ENCODE data around the gene CDC42BPB. TPM values are rescaled to one million over a fixed set of nuclear protein-coding genes. Genes with fewer than 3 reads are reported as not detected.

The CDC42BPB gene
- total and polyA plus RNA-seq, 2 of the 13 experiments (the other 11 are each of a cell fraction or from before 2014, with no cell fraction given) = 19.7 to 32.3 TPM

DNA sequence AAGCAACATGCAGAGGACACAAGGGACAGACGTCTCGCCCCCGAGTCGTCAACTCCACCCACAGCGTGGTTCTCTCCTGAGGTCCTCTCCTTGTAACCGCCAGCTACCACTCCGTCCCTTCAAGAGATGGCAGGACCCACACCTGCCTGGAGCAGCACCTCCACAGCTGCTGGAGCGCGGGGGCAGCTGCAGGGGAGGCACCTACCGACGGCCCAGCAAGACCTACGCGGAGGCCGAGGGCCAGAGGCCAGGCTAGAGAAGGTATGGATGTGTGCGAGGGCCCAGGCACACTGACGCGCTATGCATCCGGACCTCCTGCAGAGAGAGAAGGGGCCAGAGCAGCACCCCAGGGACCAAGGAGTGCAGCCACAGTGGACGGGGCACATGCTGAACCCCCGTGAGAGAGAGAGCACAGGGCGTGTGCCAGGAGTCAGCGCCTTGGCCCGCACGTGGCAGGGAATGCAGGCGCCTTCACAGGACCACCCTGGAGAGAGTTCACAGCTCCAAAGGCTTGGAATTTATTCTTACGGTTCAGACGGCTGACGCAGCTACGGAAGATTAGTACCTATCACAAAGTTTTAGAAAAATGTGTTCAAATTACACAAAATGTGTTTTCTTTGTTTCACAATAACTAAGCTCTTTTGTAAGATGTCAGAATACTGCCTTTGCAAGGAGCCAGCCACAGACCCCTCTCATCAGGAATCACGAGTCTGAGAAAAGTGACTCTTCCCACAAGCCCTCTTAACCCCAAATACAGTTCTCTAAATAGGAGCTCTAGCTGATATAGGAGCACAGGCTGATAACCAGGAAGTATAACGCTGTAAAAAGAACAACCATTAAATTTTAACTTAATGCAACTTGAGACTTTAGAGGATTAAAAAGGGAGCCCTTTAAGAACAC is 36.8 kb downstream of the CDC42BPB start:
- POLR2A ChIA-PET = no interaction called here

DNA sequence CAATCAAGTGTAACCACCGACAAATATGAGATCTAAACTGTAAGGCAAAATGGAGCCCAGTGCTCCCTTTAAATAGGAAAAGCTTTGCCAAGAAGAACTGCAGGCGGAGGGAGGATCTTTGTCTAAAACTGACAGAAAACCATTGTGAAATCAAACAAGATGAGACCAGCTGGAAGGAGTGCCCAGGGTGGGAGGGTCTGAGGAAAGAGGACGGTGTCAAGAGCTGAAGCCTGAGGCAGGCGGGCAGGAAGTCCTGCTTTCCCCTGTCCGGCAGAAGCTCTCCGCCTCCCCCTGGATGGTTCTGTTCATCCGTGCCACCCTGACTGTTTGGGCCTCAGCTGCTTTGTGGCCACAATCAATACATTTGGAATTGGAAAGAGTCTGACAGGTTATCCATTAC is 37.5 kb downstream of the CDC42BPB start:
- Histone ChIP-seq H3K4me1 (ENCODE audit: insufficient read depth, low read length) (no peaks in the 10 kb centered on the region), H3K79me2 (ENCODE audit: insufficient read depth, low read length) (peaks cover 25% of the 10 kb centered on the region), H3K27ac (ENCODE audit: extremely low read length, insufficient read depth, low read length) (no peak overlapping the region), H2AFZ (ENCODE audit: low read length) (no peak overlapping the region), H3K9ac (ENCODE audit: insufficient read depth, low read depth, low read length) (no peak overlapping the region), H3K4me3 (replicated peaks in 1 of 3; ENCODE audit: insufficient read depth in 1 of 3, low read depth in 2 of 3, low read length in 3 of 3) (no peak overlapping the region), H3K4me2 (ENCODE audit: low read depth, low read length) (no peak overlapping the region), H3K36me3 (replicated peaks in 1 of 2; ENCODE audit: control insufficient read depth in 1 of 2, insufficient read depth in 2 of 2, low read length in 2 of 2) (peaks cover 0 to 4% of the 10 kb centered on the region in 2 experiments; a peak in 2 of 5 replicates), H3K27me3 (ENCODE audit: control insufficient read depth in 1 of 2, insufficient read depth in 2 of 2, low read length in 2 of 2) (no peaks in the 10 kb centered on the region), H3K9me3 (ENCODE audit: low read length) (no peaks in the 10 kb centered on the region), H4K20me1 (ENCODE audit: insufficient read depth, low read length) (0 out of 2 replicates have a peak, but pooled peaks cover 6% of the 10 kb centered on the region)
- intact Hi-C loops (cut with micrococcal nuclease; ENCODE audit: unreplicated experiment) (no loop called here), in situ Hi-C loops (cut with HindIII; ENCODE audit: extremely low pct_ligation_motif_present, low pct_unique_long_range_greater_than_20kb) (no loop called here)
- WGBS (ENCODE audit: low lambda C conversion rate) = 82% methylated on average over 7 of the region's 7 CpGs
- TF ChIP-seq ZNF724P (CRISPR knock-in tag; IDR thresholded peaks at IDR 0.05; ENCODE audit: borderline replicate concordance) (no peak), NR2F2 (IDR thresholded peaks at IDR 0.05; ENCODE audit: borderline replicate concordance, low read depth) (no peak), HOXA5 (CRISPR knock-in tag; IDR thresholded peaks at IDR 0.05) (no peak), REXO4 (CRISPR knock-in tag; IDR thresholded peaks at IDR 0.05; ENCODE audit: borderline replicate concordance) (no peak), XBP1 (CRISPR knock-in tag; IDR thresholded peaks at IDR 0.05) (no peak), NR2C2 (CRISPR knock-in tag; IDR thresholded peaks at IDR 0.05; ENCODE audit: borderline replicate concordance) (no peak), MAFG (CRISPR knock-in tag; IDR thresholded peaks at IDR 0.05) (no peak), HNRNPH1 (optimal IDR thresholded peaks at IDR 0.05; ENCODE audit: low read depth, low read length) (no peak), NR3C1 (CRISPR knock-in tag; IDR thresholded peaks at IDR 0.05) (no peak), CAMTA2 (CRISPR knock-in tag; IDR thresholded peaks at IDR 0.05; ENCODE audit: borderline replicate concordance) (no peak)
- TF ChIP-seq, protein P1, sequence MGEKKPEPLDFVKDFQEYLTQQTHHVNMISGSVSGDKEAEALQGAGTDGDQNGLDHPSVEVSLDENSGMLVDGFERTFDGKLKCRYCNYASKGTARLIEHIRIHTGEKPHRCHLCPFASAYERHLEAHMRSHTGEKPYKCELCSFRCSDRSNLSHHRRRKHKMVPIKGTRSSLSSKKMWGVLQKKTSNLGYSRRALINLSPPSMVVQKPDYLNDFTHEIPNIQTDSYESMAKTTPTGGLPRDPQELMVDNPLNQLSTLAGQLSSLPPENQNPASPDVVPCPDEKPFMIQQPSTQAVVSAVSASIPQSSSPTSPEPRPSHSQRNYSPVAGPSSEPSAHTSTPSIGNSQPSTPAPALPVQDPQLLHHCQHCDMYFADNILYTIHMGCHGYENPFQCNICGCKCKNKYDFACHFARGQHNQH (CRISPR knock-in tag; IDR thresholded peaks at IDR 0.05) = no peak
- TF ChIP-seq, protein P2, sequence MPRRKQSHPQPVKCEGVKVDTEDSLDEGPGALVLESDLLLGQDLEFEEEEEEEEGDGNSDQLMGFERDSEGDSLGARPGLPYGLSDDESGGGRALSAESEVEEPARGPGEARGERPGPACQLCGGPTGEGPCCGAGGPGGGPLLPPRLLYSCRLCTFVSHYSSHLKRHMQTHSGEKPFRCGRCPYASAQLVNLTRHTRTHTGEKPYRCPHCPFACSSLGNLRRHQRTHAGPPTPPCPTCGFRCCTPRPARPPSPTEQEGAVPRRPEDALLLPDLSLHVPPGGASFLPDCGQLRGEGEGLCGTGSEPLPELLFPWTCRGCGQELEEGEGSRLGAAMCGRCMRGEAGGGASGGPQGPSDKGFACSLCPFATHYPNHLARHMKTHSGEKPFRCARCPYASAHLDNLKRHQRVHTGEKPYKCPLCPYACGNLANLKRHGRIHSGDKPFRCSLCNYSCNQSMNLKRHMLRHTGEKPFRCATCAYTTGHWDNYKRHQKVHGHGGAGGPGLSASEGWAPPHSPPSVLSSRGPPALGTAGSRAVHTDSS (CRISPR knock-in tag; conservative IDR thresholded peaks at IDR 0.05) = no peak
- no TSS peak for BruUV-seq (replicated peaks)
- POLR2A ChIA-PET = no interaction called here
- CTCF ChIA-PET (ENCODE audit: low intra/inter-chr PET ratio, low total read pairs) = no interaction called here
- ATAC-seq (no peak), FAIRE-seq (no peak), DNase-seq (ENCODE audit: low spot score) (no peak)

More for the DNA sequence above, 36.8 kb downstream of the CDC42BPB start:
- H3K4me1 ChIP-seq (ENCODE audit: insufficient read depth, low read length) = no peaks in the 10 kb centered on the region
- no peaks in the 10 kb centered on the region for H3K27me3 ChIP-seq (ENCODE audit: control insufficient read depth in 1 of 2, insufficient read depth in 2 of 2, low read length in 2 of 2)
- CTCF ChIA-PET (ENCODE audit: low intra/inter-chr PET ratio, low total read pairs) = no interaction called here
- 97% methylated on average over 25 of the region's 31 CpGs for WGBS (ENCODE audit: low lambda C conversion rate)
- ATAC-seq (no peak), FAIRE-seq (no peak), DNase-seq (ENCODE audit: low spot score) (no peak)
- no peak overlapping the region for H3K4me2 ChIP-seq (ENCODE audit: low read depth, low read length)
- in situ Hi-C loops (cut with HindIII; ENCODE audit: extremely low pct_ligation_motif_present, low pct_unique_long_range_greater_than_20kb) (no loop called here), intact Hi-C loops (cut with micrococcal nuclease; ENCODE audit: unreplicated experiment) (no loop called here)
- TF ChIP-seq TSC22D2 (CRISPR knock-in tag; IDR thresholded peaks at IDR 0.05; ENCODE audit: borderline replicate concordance) (no peak), SIX1 (CRISPR knock-in tag; IDR thresholded peaks at IDR 0.05; ENCODE audit: borderline replicate concordance) (no peak), ZNF274 (CRISPR knock-in tag; IDR thresholded peaks at IDR 0.05) (no peak), ZNF616 (CRISPR knock-in tag; IDR thresholded peaks at IDR 0.05; ENCODE audit: low read depth) (no peak), ETV5 (CRISPR knock-in tag; IDR thresholded peaks at IDR 0.05; ENCODE audit: borderline replicate concordance) (no peak), KLF9 (CRISPR knock-in tag; IDR thresholded peaks at IDR 0.05; ENCODE audit: low read depth) (no peak), EP300 (IDR thresholded peaks at IDR 0.05; ENCODE audit: low read depth in 2 of 2, low read length in 2 of 2) (no peak), EP300 (CRISPR knock-in tag; IDR thresholded peaks at IDR 0.05; ENCODE audit: borderline replicate concordance) (no peak), PAX8 (CRISPR knock-in tag; IDR thresholded peaks at IDR 0.05; ENCODE audit: borderline replicate concordance) (no peak)
- H3K9ac ChIP-seq (ENCODE audit: insufficient read depth, low read depth, low read length) = no peak overlapping the region
- H4K20me1 ChIP-seq (ENCODE audit: insufficient read depth, low read length) = 0 out of 2 replicates have a peak, but pooled peaks cover 6% of the 10 kb centered on the region
- no TSS peak for BruUV-seq (replicated peaks)
- H3K27ac ChIP-seq (ENCODE audit: extremely low read length, insufficient read depth, low read length) = no peak overlapping the region
- H3K9me3 ChIP-seq (ENCODE audit: low read length) = no peaks in the 10 kb centered on the region
- H3K36me3 ChIP-seq (replicated peaks in 1 of 2; ENCODE audit: control insufficient read depth in 1 of 2, insufficient read depth in 2 of 2, low read length in 2 of 2) = peaks cover 0 to 4% of the 10 kb centered on the region in 2 experiments; a peak in 2 of 5 replicates
- no peak overlapping the region for H3K4me3 ChIP-seq (replicated peaks in 1 of 3; ENCODE audit: insufficient read depth in 1 of 3, low read depth in 2 of 3, low read length in 3 of 3)
- H3K79me2 ChIP-seq (ENCODE audit: insufficient read depth, low read length) = peaks cover 26% of the 10 kb centered on the region
- no peak overlapping the region for H2AFZ ChIP-seq (ENCODE audit: low read length)
